Stimulated activated CD8-positive, alpha-beta memory T cell treated with anti-CD3 and anti-CD28 coated beads, Interleukin-15, amount 100 ng/mL, for 4 hours (primary cell): Measurements from ENCODE around the gene CLTC.

Source experiments
- DNase-seq, 2 donors: peaks; one replicate each; pipeline ENCODE4 v3.0.0-alpha.2; 2020; ENCODE audit warnings: low read depth in 2 of 2

CLTC gene

GRCh38 chr17:59680314-59680713 lies 60.6 kb downstream of the CLTC start:
- no peak for DNase-seq

- DNase-seq, result no peak
Observed at GRCh38 chr17:59683283-59683682, 63.6 kb downstream of the CLTC start.

- DNase-seq, result no peak
Observed at GRCh38 chr17:59684967-59685366, 65.3 kb downstream of the CLTC start.

GRCh38 chr17:59688008-59688407 lies 68.3 kb downstream of the CLTC start:
- DNase-seq, result no peak

DNA sequence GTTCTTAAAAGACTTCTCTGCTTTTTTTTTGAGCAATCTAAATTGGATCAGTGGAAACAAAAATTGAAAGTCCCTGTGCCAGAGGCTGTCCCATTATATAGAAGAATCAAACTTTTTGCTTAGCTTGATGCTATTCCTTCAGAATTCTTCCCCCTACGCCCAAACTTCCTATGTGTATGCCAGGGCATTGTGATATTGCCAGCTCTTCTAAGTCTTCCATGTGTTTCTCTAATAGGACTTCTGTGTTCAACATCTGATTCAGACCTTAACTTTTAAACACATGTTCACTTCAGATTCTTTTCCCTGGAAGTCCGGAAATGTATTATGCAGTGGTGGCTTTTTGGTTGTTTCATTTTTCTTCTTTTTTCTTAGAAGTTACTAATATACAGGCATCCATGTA lies 68.8 kb downstream of the CLTC start:
- no peak for DNase-seq

GRCh38 chr17:59693582-59693981 lies 73.9 kb downstream of the CLTC start:
- DNase-seq, result no peak

DNA sequence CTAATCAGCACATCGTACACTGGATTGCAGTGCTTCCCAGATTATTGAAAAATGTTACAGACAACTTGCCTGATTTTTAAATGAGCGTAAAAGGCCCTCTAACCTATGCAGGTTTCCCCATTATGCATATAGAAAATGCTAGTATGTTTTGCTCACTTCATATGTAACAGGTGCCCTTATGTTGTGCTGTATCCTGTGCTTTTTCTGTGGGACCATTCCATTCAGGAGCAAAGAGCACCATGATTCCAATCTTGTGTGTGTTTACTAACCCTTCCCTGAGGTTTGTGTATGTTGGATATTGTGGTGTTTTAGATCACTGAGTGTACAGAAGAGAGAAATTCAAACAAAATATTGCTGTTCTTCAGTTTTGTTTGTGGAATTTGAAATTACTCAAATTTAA lies 74.6 kb downstream of the CLTC start:
- no peak for DNase-seq

DNA sequence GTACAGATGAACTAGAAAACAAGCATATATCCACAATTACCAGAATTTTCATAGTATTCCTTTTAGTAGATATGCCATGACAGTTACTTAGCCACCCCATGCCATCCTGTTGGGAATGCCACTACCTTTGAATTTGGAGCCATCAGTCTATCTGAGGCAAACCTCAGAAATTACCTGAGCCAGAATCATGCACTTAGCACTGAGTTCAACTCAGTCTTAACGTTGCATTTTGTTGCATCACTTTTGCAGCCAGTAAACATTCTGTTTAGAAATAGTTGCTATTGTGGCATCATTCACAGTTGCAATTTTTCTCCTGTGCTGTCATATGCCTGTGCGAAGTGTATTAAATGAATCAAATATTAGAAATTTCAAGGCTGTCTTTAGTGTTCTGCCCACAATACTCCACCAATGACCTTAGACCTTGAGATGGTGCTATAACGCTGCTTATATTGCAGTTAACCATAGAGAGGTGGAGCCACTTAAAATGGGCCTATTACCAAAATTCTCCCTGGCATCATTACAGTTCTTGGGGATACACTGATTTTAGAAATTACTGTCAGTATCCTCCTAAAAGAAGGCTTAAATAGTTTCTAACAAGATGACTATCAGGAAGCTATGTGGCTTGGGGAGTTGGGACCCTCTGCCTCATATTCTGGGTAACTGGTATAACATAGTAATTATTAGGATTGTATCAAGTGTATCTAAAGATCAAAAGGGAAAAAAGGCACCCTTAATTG lies 76.4 kb downstream of the CLTC start:
- no peak for DNase-seq

- no peak for DNase-seq
Observed at GRCh38 chr17:59696682-59697277, 77.1 kb downstream of the CLTC start.

DNA sequence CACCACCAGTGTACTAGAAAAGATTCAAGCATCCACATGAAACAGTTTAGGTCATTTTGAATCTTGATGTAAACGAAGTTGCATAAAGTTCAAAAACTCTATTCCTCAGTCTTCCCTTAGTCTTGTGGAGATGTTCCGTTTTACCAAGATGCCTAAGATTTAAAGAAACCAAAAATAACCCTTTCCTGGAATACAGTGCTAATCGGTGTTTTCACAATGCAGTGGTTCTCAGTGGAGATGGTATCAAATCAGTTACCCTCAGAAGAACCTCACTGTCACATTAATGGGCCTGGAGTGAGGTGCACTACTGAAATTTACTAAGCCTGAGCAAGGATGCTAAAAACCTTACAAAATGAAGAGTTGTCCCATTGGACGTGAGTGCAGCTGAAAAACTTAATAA lies 78.4 kb downstream of the CLTC start:
- no peak for DNase-seq

GRCh38 chr17:59699218-59699617 lies 79.5 kb downstream of the CLTC start:
- no peak for DNase-seq

- DNase-seq, result no peak
Observed at GRCh38 chr17:59699786-59700185, 80.1 kb downstream of the CLTC start.

DNA sequence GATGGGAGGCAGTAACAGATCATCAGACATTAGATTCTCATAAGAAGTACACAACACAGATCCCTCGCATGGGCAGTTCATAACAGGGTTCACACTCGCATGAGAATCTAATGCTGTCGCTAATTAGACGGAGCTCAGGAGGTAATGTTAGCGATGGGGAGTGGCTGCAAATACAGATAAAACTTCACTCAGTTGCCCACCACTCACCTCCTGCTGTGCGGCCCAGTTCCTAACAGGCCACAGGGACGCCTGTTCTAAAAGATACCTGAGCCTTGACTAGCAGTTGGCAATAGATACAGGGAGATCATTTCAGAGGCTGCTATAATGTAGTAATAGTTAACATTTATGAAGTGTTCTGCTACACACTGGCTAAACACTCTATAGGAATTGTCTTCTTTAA lies 82.6 kb downstream of the CLTC start:
- no peak for DNase-seq

DNA sequence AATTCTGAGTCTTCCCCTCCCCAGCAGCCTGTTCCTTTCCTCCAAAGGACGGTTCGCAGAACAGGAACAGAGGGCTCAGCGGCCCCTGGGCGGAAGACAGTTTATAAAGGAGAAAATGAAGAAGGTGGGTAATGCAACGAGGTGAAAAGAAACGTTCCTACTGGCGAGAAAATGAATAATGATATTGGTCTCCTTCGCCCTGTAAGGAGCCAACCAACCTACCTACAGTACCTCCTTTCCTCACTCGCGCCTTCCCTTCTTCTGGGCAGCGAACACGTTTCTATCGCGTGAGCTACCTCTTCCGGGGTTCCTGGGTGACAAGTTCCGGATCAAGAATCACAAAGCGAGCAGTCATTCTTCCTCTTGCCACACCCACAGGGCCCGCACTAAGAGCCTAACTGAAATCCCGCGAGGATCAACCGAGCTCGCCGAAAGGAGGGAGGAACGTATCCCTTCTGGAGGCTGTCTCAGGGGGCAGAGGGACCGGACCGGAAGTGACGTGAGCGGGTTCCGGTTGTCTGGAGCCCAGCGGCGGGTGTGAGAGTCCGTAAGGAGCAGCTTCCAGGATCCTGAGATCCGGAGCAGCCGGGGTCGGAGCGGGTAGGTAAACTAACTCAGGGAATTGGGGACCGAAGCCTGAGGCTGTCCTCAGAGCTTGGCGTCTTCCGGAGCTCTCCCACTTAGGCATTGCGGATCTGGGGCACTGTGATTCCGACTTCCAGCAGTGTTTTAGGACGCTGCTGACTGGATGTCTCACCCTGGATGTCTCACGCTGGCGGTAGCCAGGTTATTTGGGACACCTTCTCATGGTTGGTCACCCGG lies 87.7 kb downstream of the CLTC start, which contains the start of the genes PTRH2 and VMP1:
Gene PTRH2 (minus strand): TSS at position 282 of the 822 bp plus-strand sequence. CDS start 9,452 bp downstream, outside the sequence.
Gene VMP1 (plus strand): TSS at position 506 of the 822 bp plus-strand sequence. CDS start 23,793 bp downstream, outside the sequence.
- DNase-seq, result peak; percentile 77 to 87

GRCh38 chr17:59707971-59708430 lies 88.3 kb downstream of the CLTC start:
- DNase-seq, result no peak

DNA sequence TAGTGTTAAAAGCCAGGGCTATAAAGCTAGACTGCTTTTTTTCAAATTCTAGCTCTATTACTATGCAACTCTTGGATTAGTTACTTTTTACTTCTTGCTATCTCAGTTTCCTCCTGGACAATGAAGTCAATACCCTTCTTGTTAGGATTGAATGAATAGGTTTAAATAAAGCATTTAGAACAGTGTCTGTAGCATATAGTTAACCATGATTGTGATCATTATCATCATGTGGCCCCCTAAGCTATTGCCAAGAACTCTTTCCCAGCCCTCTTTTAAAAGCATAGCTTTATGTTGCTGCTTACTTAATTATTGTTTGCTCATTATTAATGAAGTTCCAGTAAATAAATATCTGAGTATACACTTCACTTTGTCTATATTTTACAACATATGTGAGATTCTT lies 92.2 kb downstream of the CLTC start:
- DNase-seq, result no peak

DNA sequence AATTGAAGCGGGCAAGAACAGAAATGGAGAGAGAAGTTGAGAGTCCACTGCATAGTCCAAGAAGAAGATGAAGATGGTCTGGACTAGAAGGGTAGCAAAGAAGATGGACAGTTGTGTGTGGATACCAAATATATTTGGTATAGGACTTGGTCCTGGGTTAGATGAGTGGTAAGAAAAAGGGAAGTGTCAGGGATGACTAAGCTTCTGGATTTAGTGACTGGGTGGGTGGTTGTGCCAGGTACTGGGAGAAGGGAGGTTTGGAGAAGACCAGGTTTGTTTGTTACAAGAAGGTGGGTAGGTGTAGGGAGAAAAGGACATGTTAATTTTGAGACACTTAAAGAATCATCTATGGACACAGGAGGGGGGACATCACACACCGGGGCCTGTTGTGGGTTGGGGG lies 93.2 kb downstream of the CLTC start:
- DNase-seq, result no peak

DNA sequence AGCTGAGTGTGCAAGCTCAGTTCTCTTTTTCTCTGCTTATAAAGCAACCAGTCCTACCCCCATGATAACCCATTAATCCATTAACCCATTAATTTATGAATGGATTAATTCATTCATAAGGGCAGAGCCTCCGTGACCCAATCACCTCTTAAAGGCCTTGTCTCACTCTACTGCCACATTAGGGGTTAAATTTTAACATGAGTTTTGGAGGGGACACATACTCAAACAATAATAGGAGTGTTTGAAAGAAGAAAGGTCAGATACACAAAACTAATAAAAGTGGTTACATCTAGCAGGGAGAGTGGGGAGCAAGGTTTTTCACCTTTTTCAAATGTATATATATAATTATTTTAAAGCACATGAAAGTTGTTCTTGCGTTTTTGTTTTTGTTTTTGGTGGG lies 94.6 kb downstream of the CLTC start:
- no peak for DNase-seq

DNA sequence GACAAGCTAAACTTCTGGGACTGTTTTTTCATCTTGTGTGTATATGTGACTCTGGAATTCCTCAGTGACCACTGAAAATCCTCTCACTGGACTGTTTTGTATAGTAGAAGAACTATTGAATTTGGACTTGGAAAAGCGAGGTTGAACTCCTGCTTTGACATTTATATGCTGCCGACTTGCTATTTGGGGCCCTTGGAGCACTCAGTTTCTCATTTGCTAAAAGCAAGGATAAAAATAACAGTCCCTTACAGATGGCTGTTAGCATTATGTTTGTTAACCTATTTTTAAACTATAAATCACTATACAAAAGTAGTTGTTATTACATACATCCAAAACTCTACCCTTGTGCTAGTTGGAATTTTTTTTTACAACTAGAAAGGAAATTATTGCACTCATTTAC lies 96.7 kb downstream of the CLTC start:
- DNase-seq, result no peak

DNA sequence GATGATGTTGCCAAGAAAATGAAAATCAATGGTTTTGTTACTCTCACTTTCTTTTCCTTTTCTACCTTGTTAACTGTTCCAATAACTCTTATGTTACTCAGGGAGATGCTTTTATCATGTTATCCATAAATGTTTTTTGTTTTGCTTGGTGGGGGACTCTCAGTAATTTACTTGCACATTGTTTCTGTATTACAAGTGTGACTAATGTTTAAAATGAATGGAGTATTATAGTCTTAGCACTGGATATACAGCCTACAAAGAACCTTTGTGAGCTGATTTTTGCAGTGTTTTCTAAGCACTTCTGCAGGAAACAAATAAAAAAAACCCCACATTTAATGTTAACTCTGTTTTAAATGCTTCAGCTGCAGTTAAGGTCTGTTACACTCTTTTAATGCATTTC lies 99.8 kb downstream of the CLTC start:
- no peak for DNase-seq

- no peak for DNase-seq
Observed at GRCh38 chr17:59722623-59723022, 102.9 kb downstream of the CLTC start.

GRCh38 chr17:59723041-59723440 lies 103.3 kb downstream of the CLTC start:
- no peak for DNase-seq

GRCh38 chr17:59723607-59724006 lies 103.9 kb downstream of the CLTC start:
- no peak for DNase-seq
